GM12873 (cell line): ENCODE measurements around the gene RNF31.

Experiments
- TF ChIP-seq, protein P1 (sequence below): IDR thresholded peaks from 2 replicates; pipeline ENCODE4 v1.5.1; 2012; ENCODE audit warnings: low read depth, mild to moderate bottlenecking, moderate library complexity, low read length, control low read depth; ENCODE audit not compliant: insufficient read depth; ENCODE audit errors: missing control alignments

RNF31 gene

GRCh38 chr14:24114532-24115421 lies 32.5 kb upstream of the RNF31 start, which contains the start of the genes DCAF11 and NRL:
DCAF11 (plus strand) TSS chr14:24114777; CDS start chr14:24115595, 818 bp downstream.
NRL (minus strand) TSS chr14:24114949; CDS start chr14:24082848, 32,101 bp downstream.
- TF ChIP-seq, protein P1, sequence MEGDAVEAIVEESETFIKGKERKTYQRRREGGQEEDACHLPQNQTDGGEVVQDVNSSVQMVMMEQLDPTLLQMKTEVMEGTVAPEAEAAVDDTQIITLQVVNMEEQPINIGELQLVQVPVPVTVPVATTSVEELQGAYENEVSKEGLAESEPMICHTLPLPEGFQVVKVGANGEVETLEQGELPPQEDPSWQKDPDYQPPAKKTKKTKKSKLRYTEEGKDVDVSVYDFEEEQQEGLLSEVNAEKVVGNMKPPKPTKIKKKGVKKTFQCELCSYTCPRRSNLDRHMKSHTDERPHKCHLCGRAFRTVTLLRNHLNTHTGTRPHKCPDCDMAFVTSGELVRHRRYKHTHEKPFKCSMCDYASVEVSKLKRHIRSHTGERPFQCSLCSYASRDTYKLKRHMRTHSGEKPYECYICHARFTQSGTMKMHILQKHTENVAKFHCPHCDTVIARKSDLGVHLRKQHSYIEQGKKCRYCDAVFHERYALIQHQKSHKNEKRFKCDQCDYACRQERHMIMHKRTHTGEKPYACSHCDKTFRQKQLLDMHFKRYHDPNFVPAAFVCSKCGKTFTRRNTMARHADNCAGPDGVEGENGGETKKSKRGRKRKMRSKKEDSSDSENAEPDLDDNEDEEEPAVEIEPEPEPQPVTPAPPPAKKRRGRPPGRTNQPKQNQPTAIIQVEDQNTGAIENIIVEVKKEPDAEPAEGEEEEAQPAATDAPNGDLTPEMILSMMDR, result no peak

DNA sequence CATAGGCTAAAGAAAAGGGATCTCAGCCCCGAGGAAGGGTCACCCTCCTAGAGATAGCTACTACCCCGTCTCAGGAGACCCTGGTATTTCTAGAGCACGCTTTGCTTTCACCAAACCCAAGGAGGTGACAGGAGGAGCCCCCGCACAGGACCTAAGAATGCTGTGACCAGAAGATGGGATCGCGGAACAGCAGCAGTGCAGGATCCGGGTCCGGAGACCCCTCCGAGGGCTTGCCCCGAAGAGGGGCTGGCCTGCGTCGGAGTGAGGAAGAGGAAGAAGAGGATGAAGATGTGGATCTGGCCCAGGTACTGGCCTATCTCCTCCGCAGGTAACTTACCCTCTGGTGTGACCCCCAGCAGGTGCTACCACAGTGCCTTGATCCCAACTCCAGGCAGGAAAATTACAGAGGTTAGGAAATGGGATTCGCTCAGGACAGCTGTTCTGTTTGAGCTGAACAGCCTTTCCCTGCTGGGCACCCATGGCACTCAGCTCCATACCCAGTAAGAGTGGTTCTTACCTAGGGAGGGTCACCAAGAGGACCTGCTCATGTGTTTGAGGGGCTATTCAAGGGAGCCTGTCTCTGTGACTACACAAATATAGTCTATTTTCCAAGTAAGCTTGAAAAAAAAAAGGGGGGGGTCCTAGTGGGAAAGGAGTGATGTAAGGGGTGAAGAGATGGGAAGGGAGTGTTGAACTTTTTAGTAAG lies 31.7 kb upstream of the RNF31 start:
- TF ChIP-seq, protein P1, result no peak

- TF ChIP-seq, protein P1, result no peak
Measured at GRCh38 chr14:24116128-24116814, 31.0 kb upstream of the RNF31 start.

DNA sequence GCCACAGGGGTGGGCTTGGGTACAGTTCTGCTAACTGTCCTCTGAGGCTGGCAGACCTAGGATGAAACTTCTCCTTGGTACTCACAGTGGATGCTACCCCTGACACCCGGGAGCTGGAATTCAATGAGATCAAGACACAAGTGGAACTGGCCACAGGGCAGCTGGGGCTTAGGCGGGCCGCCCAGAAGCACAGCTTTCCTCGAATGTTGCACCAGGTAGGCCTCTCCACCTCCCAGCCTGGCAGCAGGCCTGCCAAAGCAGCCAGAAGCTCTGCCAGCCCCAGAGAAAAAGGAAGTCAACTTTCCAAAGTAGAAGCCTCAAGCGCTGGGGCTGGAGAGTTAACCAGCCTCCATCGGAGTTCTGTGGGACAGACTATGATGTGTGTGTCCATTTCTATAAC lies 30.1 kb upstream of the RNF31 start:
- TF ChIP-seq, protein P1, result no peak

DNA sequence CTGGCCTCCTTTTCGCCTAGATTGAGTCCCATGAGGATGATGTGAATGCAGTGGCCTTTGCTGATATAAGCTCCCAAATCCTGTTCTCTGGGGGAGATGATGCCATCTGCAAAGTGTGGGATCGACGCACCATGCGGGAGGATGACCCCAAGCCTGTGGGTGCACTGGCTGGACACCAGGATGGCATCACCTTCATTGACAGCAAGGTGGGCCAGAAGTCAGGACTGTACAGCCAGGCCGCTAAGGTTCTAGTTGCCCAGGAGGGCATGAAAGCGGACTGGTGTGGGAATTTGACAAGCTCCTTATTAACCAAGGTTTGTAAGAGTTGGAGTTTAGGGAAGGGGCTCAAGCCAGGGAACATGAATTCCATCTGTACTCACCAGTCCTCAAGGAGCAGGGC lies 27.6 kb upstream of the RNF31 start:
- TF ChIP-seq, protein P1, result no peak

DNA sequence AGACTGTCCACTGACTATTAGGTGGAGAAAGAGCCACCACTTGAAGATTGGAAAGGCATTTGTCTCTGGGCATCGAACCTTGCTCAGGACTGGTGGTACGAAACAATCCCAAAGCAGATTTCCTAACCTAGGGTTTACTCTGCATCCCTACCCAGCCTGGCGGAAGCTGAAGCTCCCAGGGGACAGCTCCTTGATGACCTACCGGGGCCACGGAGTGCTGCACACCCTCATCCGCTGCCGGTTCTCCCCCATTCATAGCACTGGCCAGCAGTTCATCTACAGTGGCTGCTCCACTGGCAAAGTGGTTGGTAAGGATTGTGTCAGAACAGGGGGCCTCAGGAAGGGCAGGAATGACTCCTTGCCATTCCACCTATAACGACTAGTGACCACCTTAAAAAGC lies 26.1 kb upstream of the RNF31 start:
- TF ChIP-seq, protein P1, result no peak

DNA sequence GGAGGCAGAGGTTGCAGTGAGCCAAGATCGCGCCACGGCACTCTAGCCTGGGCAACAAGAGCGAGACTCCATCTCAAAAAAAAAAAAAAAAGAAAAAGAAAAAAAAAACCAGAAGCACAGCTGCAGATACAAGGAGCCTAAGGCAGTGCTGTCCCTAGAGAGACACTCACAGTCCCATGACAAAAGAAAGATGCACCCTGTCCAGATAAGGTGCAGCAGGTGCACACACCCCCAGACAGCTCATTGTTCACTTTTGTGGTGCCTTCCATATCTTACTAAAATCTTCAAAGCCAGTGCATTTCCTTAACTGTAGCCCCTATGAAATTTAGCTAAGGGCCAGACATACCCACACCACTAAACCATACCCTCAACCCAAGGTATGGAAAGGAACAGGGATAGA lies 24.9 kb upstream of the RNF31 start:
- TF ChIP-seq, protein P1, result no peak
